ENCODE data around the gene TOLLIP. TPM values are rescaled to one million over a fixed set of nuclear protein-coding genes. Genes with fewer than 3 reads are reported as not detected.

TOLLIP gene
- total and polyA plus RNA-seq, 2 of the 8 experiments (the other 6 are each of a cell fraction or from before 2014, with no cell fraction given) = 23.7 to 34.7 TPM

GRCh38 chr11:1252371-1253102, 56.9 kb downstream of the TOLLIP start:
- no peak overlapping the region for H3K56ac ChIP-seq (replicated peaks; ENCODE audit: insufficient read length, low read depth, low read length)
- no peak for DNase-seq (ENCODE audit: low read depth in 1 of 2, low spot score in 2 of 2)
- ChIA-PET POLR2A (ENCODE audit: partially characterized antibody) (no interaction called here), CTCF (ENCODE audit: partially characterized antibody) (no interaction called here)
- WGBS, 2 experiments (ENCODE audit: extremely low coverage in 1 of 2, insufficient coverage in 1 of 2, insufficient read length in 1 of 2, insufficient replicate concordance in 2 of 2, low coverage in 1 of 2, low lambda C conversion rate in 2 of 2, missing lambda C conversion rate in 1 of 2) = 93% methylated on average over 27 of the region's 38 CpGs; no CpG with 5 or more reads in 1 of the 2 experiments
- H3K23me2 ChIP-seq (ENCODE audit: low read depth, low read length) = no peaks in the 10 kb centered on the region
- peaks cover 0 to 3% (median 0%) of the 10 kb centered on the region in 4 experiments; a peak in 1 of 7 replicates for H3K4me1 ChIP-seq (replicated peaks in 1 of 4; ENCODE audit: control insufficient read depth in 3 of 4, insufficient read depth in 4 of 4, low read length in 3 of 4)
- no peak overlapping the region for H3K14ac ChIP-seq (ENCODE audit: insufficient read length)
- H3K9me3 ChIP-seq (ENCODE audit: insufficient read depth in 2 of 2, low read depth in 1 of 2, low read length in 1 of 2) = peaks cover 20 to 62% of the 10 kb centered on the region in 2 experiments
- no peak overlapping the region for H4K91ac ChIP-seq (replicated peaks; ENCODE audit: insufficient read length, low read length)
- no peaks in the 10 kb centered on the region for H3K79me1 ChIP-seq (ENCODE audit: low read depth, low read length)
- no peak overlapping the region for H2BK120ac ChIP-seq (replicated peaks; ENCODE audit: low read depth, low read length)
- H2AFZ ChIP-seq (ENCODE audit: low read length) = no peak overlapping the region
- TF ChIP-seq USF2 (IDR thresholded peaks at IDR 0.05; ENCODE audit: low read length) (no peak), PHF8 (conservative IDR thresholded peaks at IDR 0.05; ENCODE audit: low read depth, low read length) (no peak), CTBP2 (IDR thresholded peaks at IDR 0.05; ENCODE audit: borderline replicate concordance, insufficient read depth, insufficient read length, low read length) (no peak), RFX5 (IDR thresholded peaks at IDR 0.05; ENCODE audit: borderline replicate concordance, low read depth, low read length) (no peak), RBBP5 (IDR thresholded peaks at IDR 0.05; ENCODE audit: borderline replicate concordance, low read depth, low read length) (no peak), POLR2AphosphoS5 (IDR thresholded peaks at IDR 0.05; ENCODE audit: low read depth, low read length) (no peak), CREB1 (IDR thresholded peaks at IDR 0.05) (no peak), HDAC2 (IDR thresholded peaks at IDR 0.05; ENCODE audit: borderline replicate concordance in 1 of 2, low read depth in 2 of 2, low read length in 2 of 2) (no peak), POU5F1 (IDR thresholded peaks at IDR 0.05; ENCODE audit: low read depth, low read length) (no peak), TEAD4 (IDR thresholded peaks at IDR 0.05; ENCODE audit: low read depth, low read length) (no peak)
- no peak overlapping the region for H3K4me2 ChIP-seq (ENCODE audit: insufficient read depth in 1 of 2, low read depth in 2 of 2, low read length in 2 of 2)
- H3K27me3 ChIP-seq (replicated peaks in 1 of 4; ENCODE audit: control insufficient read depth in 3 of 4, extremely low read depth in 1 of 4, insufficient read depth in 3 of 4, low read length in 3 of 4) = no peaks in the 10 kb centered on the region
- no peaks in the 10 kb centered on the region for H3K79me2 ChIP-seq (ENCODE audit: control insufficient read depth in 1 of 2, insufficient read depth in 2 of 2, low read length in 2 of 2)
- H3K4me3 ChIP-seq (ENCODE audit: extremely low read depth in 1 of 4, insufficient read depth in 2 of 4, low read depth in 3 of 4, low read length in 4 of 4) = no peak overlapping the region
- H2AK5ac ChIP-seq (ENCODE audit: low read depth, low read length) = no peak overlapping the region
- H3K27ac ChIP-seq (ENCODE audit: low read depth, low read length) = no peak overlapping the region
- H3K23ac ChIP-seq (ENCODE audit: insufficient read length) = no peak overlapping the region
- H3K36me3 ChIP-seq (ENCODE audit: control insufficient read depth in 2 of 4, insufficient read depth in 4 of 4, low read length in 3 of 4) = no peaks in the 10 kb centered on the region
- H2BK15ac ChIP-seq (ENCODE audit: low read length) = no peak overlapping the region
- no peak overlapping the region for H2BK20ac ChIP-seq (ENCODE audit: low read length)
- H3K18ac ChIP-seq (ENCODE audit: extremely low read depth, low read length) = no peak overlapping the region
- no peak overlapping the region for H3K9ac ChIP-seq (replicated peaks in 1 of 4; ENCODE audit: extremely low read depth in 1 of 4, low read depth in 3 of 4, low read length in 3 of 4)
- H4K8ac ChIP-seq (ENCODE audit: extremely low read depth, insufficient read depth, low read length) = no peak overlapping the region; the same call in 1 of the 2 replicates
- no peak for FAIRE-seq
- H2BK5ac ChIP-seq (ENCODE audit: low read depth, low read length) = no peak overlapping the region
- H2BK12ac ChIP-seq (ENCODE audit: low read depth, low read length) = no peak overlapping the region
- H3K4ac ChIP-seq (replicated peaks; ENCODE audit: insufficient read length, low read depth, low read length) = no peak overlapping the region
- H4K5ac ChIP-seq (ENCODE audit: insufficient read length, low read depth, low read length) = no peak overlapping the region
- H4K20me1 ChIP-seq (replicated peaks in 1 of 2; ENCODE audit: control insufficient read depth in 1 of 2, insufficient read depth in 2 of 2, low read length in 2 of 2) = no peaks in the 10 kb centered on the region
